Panc1 (cell line): ENCODE measurements around the gene GLIS1. TPM values are rescaled to one million over a fixed set of nuclear protein-coding genes. Genes with fewer than 3 reads are reported as not detected.

Experiments used
- ATAC-seq: fragments of 200-7000 bp; cut with Tn5 transposase; 2 replicates; pipeline ENCODE4 v1.9.1; 2020; ENCODE audit warnings: mild to moderate bottlenecking, moderate library complexity
- BruUV-seq: library from RNA; stranded (reverse); fragments of 400-500 nt; replicated peaks from 2 replicates; lab custom pipeline; 2021; lab: Mats Ljungman, UMichigan
- CTCF ChIA-PET: fragments of 300-600 bp; sonication (Branson Sonifier 250); formaldehyde crosslinking; loops from one replicate; lab custom pipeline; 2022; ENCODE audit warnings: antibody characterized with exemption; lab: Charles Lee
- POLR2A ChIA-PET: fragments of 300-600 bp; sonication (Branson Sonifier 250); formaldehyde crosslinking; loops from one replicate; lab custom pipeline; 2022; ENCODE audit warnings: antibody characterized with exemption; lab: Charles Lee
- DNase-seq: peaks from one replicate; pipeline ENCODE4 v3.0.0-alpha.2; 2010; ENCODE audit warnings: low read depth, low spot score
- H3K27ac ChIP-seq: 2 replicates; pipeline ENCODE4 v1.5.1; 2011; ENCODE audit warnings: mild to moderate bottlenecking, low read length, inconsistent platforms
- H3K27me3 ChIP-seq: fragments of 200-500 bp; sonication (Bioruptor generic); 2 replicates; pipeline ENCODE4 v1.6.0; 2014; ENCODE audit warnings: low read length, inconsistent platforms; ENCODE audit not compliant: control insufficient read depth, insufficient read depth
- H3K36me3 ChIP-seq: fragments of 200-500 bp; sonication (Bioruptor generic); 2 replicates; pipeline ENCODE4 v1.5.1; 2014; ENCODE audit warnings: inconsistent platforms, mild to moderate bottlenecking, low read length, moderate library complexity; ENCODE audit not compliant: control insufficient read depth, insufficient read depth
- H3K4me1 ChIP-seq: 2 replicates; pipeline ENCODE4 v1.5.1; 2011; ENCODE audit warnings: inconsistent platforms, mild to moderate bottlenecking, low read length, moderate library complexity; ENCODE audit not compliant: control insufficient read depth, insufficient read depth
- H3K4me3 ChIP-seq, 2 experiments: 2 replicates each; pipeline ENCODE4 v1.5.1; 2011 to 2012; ENCODE audit warnings: low read depth in 2 of 2, low read length in 2 of 2, mild to moderate bottlenecking in 2 of 2, inconsistent platforms in 1 of 2, moderate library complexity in 1 of 2
- H3K9me3 ChIP-seq: fragments of 200-500 bp; sonication (Bioruptor generic); 2 replicates; pipeline ENCODE4 v1.5.1; 2014; ENCODE audit warnings: low read depth, mild to moderate bottlenecking, inconsistent platforms, low read length, moderate library complexity; ENCODE audit not compliant: control insufficient read depth, insufficient read depth
- POLR2AphosphoS5 ChIP-seq: IDR thresholded peaks from 2 replicates; pipeline ENCODE4 v1.6.1; 2012; ENCODE audit warnings: mild to moderate bottlenecking, low read depth, low read length, moderate library complexity
- REST ChIP-seq, 2 experiments: IDR thresholded peaks; 2 replicates each; pipeline ENCODE4 v1.6.1; 2011 to 2012; ENCODE audit warnings: low read depth in 2 of 2, control low read depth in 1 of 2, low read length in 1 of 2, mild to moderate bottlenecking in 1 of 2, moderate library complexity in 1 of 2; ENCODE audit not compliant: insufficient read depth in 1 of 2
- SIN3A ChIP-seq: IDR thresholded peaks from 2 replicates; pipeline ENCODE4 v1.6.1; 2012; ENCODE audit warnings: low read depth, mild to moderate bottlenecking, low read length, moderate library complexity, borderline replicate concordance; ENCODE audit not compliant: insufficient read depth
- TCF7L2 ChIP-seq: IDR thresholded peaks from 2 replicates; pipeline ENCODE4 v1.6.1; 2011; ENCODE audit warnings: mild to moderate bottlenecking, low read depth, low read length, inconsistent platforms
- in situ Hi-C: cut with HindIII; loops from 2 replicates; pipeline ENCODE4 v1.10.0; 2016; ENCODE audit warnings: low sequenced_read_pairs, low pct_unique_long_range_greater_than_20kb
- intact Hi-C: fragments of 100-400 bp; cut with micrococcal nuclease; formaldehyde crosslinking; loops from one replicate; pipeline ENCODE4 v1.10.0; 2022; ENCODE audit not compliant: unreplicated experiment
- total RNA-seq: library from RNA; stranded (reverse); gene quantifications from one replicate; pipeline ENCODE4 v1.2.1, GENCODE V29; 2021; ENCODE audit not compliant: unreplicated experiment
- TF ChIP-seq, protein P1 (sequence below): fragments of 450-650 bp; IDR thresholded peaks from 2 replicates; pipeline ENCODE4 v1.5.1; 2017; ENCODE audit warnings: mild to moderate bottlenecking

The GLIS1 gene
- total RNA-seq, 1 experiment from 2014 or later: 0.28 TPM

DNA sequence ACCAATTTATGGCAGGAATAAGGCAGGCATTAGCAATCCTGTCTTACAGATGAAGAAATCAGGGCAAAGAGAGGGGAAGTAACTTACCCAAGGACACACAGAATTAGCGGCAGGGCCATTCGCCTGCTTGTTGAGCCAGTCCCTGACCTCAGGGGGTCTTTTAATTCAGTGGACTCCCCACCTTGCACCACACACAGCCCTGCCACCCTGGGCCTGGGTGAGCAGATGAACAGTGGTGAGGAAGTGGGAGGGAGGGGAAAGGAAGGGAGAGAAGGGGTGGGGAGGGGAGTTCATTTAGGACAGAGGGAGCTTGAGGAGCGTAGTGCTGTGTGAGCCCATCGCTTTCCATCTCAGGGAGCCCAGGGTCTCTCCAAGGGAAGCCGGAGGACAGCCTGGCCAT is 34.7 kb downstream of the GLIS1 start:
- Histone ChIP-seq H3K9me3 (no peaks in the 10 kb centered on the region), H3K4me1 (no peaks in the 10 kb centered on the region), H3K4me3 (no peak overlapping the region), H3K36me3 (no peaks in the 10 kb centered on the region), H3K27me3 (no peaks in the 10 kb centered on the region), H3K27ac (no peak overlapping the region)
- POLR2A ChIA-PET: no interaction called here
- no peak for DNase-seq
- in situ Hi-C loops: no loop called here
- no peak for ATAC-seq
- intact Hi-C loops: no loop called here
- CTCF ChIA-PET: no interaction called here
- TF ChIP-seq TCF7L2 (no peak), SIN3A (no peak), POLR2AphosphoS5 (no peak), REST (IDR thresholded peaks at IDR 0.05; ENCODE audit: insufficient read depth in 1 of 2, low read depth in 2 of 2, low read length in 1 of 2) (no peak)
- TF ChIP-seq, protein P1, sequence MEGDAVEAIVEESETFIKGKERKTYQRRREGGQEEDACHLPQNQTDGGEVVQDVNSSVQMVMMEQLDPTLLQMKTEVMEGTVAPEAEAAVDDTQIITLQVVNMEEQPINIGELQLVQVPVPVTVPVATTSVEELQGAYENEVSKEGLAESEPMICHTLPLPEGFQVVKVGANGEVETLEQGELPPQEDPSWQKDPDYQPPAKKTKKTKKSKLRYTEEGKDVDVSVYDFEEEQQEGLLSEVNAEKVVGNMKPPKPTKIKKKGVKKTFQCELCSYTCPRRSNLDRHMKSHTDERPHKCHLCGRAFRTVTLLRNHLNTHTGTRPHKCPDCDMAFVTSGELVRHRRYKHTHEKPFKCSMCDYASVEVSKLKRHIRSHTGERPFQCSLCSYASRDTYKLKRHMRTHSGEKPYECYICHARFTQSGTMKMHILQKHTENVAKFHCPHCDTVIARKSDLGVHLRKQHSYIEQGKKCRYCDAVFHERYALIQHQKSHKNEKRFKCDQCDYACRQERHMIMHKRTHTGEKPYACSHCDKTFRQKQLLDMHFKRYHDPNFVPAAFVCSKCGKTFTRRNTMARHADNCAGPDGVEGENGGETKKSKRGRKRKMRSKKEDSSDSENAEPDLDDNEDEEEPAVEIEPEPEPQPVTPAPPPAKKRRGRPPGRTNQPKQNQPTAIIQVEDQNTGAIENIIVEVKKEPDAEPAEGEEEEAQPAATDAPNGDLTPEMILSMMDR: no peak
- no TSS peak for BruUV-seq

- ChIA-PET CTCF (no interaction called here), POLR2A (interaction anchor here (0.6 kb wide), 1 partner anchor 340 kb away, joined by 21 read pairs; no protein-coding TSS in a partner anchor)
- Histone ChIP-seq H3K9me3 (no peaks in the 10 kb centered on the region), H3K27ac (no peak overlapping the region), H3K27me3 (no peaks in the 10 kb centered on the region), H3K4me3 (no peak overlapping the region), H3K36me3 (no peaks in the 10 kb centered on the region), H3K4me1 (no peaks in the 10 kb centered on the region)
- intact Hi-C loops (no loop called here), in situ Hi-C loops (no loop called here)
- no peak for TF ChIP-seq TCF7L2
- TF ChIP-seq REST (IDR thresholded peaks at IDR 0.05; ENCODE audit: insufficient read depth in 1 of 2, low read depth in 2 of 2, low read length in 1 of 2): no peak
- no peak for TF ChIP-seq SIN3A
- TF ChIP-seq POLR2AphosphoS5: no peak
- TF ChIP-seq, protein P1: no peak
- BruUV-seq: no TSS peak
- ATAC-seq (no peak), DNase-seq (no peak)
Observed at GRCh38 chr1:53703174-53703573, 35.8 kb downstream of the GLIS1 start.
